Ramos (cell line): ENCODE data around the gene VAMP3.

Source experiments
- in situ Hi-C: fragments of 300-500 bp; cut with MboI; formaldehyde crosslinking; loops from one replicate; pipeline ENCODE4 v1.14.3; 2022; ENCODE audit warnings: low sequenced_read_pairs; ENCODE audit not compliant: unreplicated experiment

VAMP3 gene, protein sequence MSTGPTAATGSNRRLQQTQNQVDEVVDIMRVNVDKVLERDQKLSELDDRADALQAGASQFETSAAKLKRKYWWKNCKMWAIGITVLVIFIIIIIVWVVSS

GRCh38 chr1:7770997-7771822 is at the start of gene VAMP3:
TSS of gene VAMP3 (plus strand) at chr1:7771296. CDS start at chr1:7771384, 88 bp downstream.
- in situ Hi-C loops, result no loop called here

GRCh38 chr1:7721940-7722669 is 49.0 kb upstream of the VAMP3 start:
- in situ Hi-C loops, result no loop called here

DNA sequence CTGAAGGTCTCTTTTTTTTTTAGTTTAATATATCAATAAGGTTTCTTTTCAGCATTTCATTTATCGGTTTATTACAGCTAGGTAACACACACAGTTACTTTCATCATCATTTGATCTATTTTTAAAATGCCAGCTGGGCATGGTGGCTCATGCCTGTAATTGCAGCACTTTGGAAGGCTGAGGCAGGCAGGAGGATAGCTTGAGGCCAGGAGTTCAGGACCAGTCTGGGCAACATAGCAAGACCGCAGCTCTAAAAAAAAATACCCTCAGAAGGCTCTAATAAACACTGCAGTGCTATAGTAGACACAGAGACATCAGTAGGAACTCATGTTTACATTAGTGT is 48.5 kb upstream of the VAMP3 start:
- in situ Hi-C loops, result no loop called here

GRCh38 chr1:7726623-7727022 is 44.5 kb upstream of the VAMP3 start:
- in situ Hi-C loops, result no loop called here

DNA sequence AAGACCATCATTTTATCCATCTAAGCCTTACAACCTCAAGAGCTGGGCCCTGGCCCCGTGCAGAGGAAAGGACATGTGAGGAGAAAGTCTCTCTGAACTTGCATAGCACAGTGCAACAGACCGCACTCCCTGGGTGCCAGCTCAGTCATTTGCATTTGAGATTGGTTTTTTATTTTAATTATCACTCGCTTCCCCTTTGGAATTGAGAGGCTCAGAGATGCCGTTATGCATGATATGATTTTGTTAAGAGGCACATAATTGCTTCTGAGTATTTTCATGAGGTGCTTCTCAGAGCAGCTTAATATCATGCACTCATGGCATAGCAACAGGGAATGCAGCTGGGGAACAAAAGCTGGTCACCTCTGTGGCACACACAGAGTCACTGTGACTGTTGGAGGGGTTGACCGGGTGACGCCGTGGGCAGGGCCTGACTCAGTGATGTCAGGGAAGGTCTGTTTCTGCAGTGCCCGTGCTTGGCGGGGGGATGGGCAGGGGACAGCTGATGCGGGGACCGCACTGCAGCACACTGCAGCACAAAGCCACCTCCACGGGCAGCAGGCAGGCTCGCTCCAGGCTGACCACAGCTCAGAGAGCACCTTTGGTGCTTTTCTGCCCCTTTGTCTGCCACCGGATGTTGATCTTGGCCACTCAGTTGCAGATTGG is 43.2 kb upstream of the VAMP3 start:
- in situ Hi-C loops, result no loop called here

DNA sequence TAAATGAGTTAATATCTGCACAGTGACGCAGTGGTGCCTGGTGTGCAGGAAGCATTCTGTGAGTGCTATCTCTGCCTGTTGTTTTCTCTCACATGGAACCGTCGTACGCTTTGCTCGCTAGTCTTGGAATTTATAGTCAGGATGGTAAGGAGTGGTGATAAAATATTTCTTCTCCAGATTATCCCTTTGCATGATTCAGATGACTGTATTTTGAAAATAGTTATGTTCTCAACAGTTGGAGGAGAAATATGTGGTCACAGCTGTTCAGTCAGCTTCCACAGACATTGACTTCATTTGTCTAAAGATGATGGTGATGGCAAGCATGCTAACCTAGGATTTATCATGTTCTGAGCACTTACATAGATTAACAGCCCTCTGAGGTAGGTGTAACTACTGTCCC is 41.3 kb upstream of the VAMP3 start:
- in situ Hi-C loops, result no loop called here

GRCh38 chr1:7732331-7732730 is 38.8 kb upstream of the VAMP3 start:
- in situ Hi-C loops, result no loop called here

- in situ Hi-C loops, result no loop called here
These were observed 37.8 kb upstream of the VAMP3 start for GRCh38 chr1:7733276-7733675.

DNA sequence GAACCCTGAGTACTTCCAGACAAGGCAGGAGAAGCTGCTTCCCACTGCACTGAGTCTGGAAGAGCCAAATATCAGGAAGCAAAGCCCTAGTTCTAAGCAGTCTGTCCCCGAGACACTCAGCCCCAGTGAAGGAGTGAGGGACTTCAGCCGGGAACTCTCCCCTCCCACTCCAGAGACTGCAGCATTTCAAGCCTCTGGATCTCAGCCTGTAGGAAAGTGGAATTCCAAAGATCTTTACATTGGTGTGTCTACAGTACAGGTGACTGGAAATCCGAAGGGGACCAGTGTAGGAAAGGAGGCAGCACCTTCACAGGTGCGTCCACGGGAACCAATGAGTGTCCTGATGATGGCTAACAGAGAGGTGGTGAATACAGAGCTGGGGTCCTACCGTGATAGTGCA is 33.1 kb upstream of the VAMP3 start:
- in situ Hi-C loops, result no loop called here

GRCh38 chr1:7743346-7743745 is 27.8 kb upstream of the VAMP3 start:
- in situ Hi-C loops, result no loop called here

DNA sequence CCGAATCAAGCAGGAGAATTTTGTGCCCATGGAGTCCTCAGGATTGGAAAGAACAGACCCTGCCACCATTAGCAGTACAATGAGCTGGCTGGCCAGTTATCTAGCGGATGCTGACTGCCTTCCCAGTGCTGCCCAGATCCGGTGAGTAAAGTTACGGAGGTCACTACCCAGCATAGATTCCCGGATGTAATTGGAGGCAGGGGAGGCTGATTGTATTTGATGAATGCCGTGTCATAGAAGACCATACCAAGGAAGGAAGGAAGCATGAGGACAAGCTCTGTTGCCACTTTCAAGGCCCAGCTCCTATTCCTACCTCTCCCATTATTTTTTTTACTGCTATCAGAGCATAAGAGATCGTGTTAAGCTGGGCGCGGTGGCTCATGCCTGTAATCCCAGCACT is 26.2 kb upstream of the VAMP3 start:
- in situ Hi-C loops, result no loop called here

- in situ Hi-C loops, result no loop called here
These were observed 25.3 kb upstream of the VAMP3 start for GRCh38 chr1:7745783-7746182.

DNA sequence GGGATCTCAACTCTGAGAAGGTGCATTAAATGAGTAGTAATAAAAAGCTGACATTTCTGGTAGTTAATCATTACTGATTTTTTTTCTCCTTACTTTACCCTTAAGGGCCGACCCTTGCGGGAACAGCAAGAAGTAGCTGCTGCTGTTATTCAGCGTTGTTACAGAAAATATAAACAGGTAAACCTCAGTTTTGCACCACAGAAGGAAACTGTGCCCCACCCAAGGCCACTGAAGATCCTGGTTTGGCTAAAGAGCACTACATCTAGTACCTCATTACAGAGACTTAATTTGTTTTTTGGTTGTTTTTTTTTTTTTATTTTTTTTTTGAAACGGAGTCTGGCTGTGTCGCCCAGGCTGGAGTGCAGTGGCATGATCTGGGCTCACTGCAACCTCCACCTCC is 23.5 kb upstream of the VAMP3 start:
- in situ Hi-C loops, result no loop called here

DNA sequence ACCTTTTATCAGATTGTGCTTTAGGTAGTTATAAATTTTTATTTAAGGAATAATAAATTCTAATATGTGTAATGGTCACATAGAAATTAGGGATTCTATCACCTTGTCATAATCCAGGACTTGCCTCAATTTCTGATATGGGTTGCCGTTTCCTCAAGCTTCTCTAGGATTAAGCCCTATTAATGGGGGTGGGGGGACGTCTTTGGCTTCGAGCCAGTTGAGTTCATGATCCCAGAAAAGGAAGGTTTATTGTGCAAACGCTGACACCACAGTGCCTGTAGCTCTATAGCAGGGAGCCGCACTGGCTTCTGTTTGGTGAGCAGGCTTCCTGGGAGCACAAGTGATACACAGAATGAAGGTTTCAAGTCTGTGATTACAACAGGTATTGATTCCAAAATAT is 22.0 kb upstream of the VAMP3 start:
- in situ Hi-C loops, result no loop called here

DNA sequence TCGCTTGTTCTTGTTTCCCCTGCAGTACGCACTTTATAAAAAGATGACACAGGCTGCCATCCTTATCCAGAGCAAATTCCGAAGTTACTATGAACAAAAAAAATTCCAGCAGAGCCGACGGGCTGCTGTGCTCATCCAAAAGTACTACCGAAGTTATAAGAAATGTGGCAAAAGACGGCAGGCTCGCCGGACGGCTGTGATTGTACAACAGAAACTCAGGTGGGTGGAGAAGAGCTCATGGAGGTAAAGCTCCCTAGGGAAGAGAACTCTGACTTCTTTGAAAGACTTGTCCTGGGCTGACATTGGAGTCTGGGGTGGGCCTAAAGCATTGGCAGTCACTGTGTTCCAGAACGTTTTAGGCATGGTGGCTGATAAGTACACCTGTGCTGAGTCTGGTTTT is 19.9 kb upstream of the VAMP3 start:
- in situ Hi-C loops, result loop anchor here (5.0 kb wide), 1 partner anchor 89 kb away; no protein-coding TSS in a partner anchor

DNA sequence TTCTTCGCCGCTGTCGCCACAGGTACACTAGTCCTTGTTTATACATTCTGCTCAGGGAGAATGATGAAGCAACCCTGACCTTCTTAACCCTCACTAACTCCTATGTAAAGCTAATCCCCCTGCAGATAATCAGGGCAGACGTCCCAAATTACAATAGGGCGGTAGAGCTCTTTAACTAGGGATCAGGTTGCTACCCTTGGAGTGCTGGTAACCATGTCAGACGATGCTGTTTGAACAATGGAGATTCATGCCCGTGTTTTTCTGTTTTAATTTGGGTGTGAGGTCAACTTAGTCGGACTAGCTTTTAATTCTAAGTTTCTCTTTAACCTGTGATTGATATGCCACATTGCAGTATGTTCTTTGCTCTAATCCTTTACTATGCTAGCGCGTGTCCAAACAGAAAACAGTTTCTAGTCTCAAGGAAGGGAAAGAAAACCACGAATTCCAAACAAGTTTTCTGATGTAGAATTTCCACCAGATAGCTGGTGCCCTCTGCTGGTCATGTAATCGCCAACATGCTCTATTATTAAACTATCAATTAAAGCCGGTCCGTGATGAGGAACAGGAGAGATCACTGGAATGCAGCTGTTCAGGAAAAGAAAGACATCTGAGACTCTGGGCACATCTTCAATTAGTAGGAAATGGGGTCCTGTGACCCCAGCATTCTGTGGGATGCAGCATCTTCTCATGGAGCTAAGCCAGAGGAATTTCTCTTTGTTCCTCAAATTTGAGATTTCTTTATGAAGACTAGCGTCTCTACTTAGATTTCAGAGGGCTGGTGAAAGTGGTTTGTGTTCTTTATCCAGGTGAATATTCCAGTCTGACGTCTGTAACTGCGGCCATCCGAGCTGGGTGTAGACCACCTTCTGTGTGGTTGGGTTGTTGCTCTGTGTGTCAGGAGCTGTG is 18.3 kb upstream of the VAMP3 start:
- in situ Hi-C loops, result loop anchor here (5.0 kb wide), 1 partner anchor 90 kb away; no protein-coding TSS in a partner anchor

DNA sequence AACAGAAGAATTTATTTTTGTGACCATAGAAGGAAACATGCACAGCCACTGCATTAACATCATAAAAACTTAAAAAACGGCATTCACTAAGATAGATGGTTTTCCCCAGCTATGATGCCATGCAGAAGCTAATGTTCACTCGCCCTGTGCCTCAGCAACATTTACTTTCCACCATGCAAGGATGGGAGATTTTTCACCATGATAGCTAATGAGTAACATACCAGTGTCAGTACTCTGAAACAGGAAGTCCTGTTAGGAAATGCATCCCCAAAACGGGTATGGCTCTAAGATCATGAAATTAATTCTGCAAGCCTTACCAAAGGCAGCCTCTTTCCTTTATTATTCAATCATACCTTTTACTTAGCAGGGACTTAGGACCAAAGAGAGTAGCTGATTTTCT is 17.5 kb upstream of the VAMP3 start:
- in situ Hi-C loops, result loop anchor here (5.0 kb wide), 1 partner anchor 91 kb away; no protein-coding TSS in a partner anchor

GRCh38 chr1:7754234-7754633 is 16.9 kb upstream of the VAMP3 start:
- in situ Hi-C loops, result loop anchor here (5.0 kb wide), 1 partner anchor 92 kb away; no protein-coding TSS in a partner anchor

- in situ Hi-C loops, result no loop called here
These were observed 15.6 kb upstream of the VAMP3 start for GRCh38 chr1:7755448-7755847.

- in situ Hi-C loops, result no loop called here
These were observed 10.9 kb upstream of the VAMP3 start for GRCh38 chr1:7760245-7760644.
